ENCODE results near the gene TTBK2. TPM values are rescaled to one million over a fixed set of nuclear protein-coding genes. Genes with fewer than 3 reads are reported as not detected.

The TTBK2 gene
- total RNA-seq: 10 to 100 TPM; 14.5 to 19.5 (median 18.1) TPM

- TF ChIP-seq CTCF (IDR thresholded peaks at IDR 0.05; ENCODE audit: low read depth): no peak
Measured at GRCh38 chr15:42920519-42921341, at the start of gene TTBK2. TTBK2 (minus strand) TSS chr15:42920778; CDS start chr15:42878617, 42,161 bp downstream.

GRCh38 chr15:42964476-42964875, 43.9 kb upstream of the TTBK2 start:
- no peak for TF ChIP-seq CTCF (IDR thresholded peaks at IDR 0.05; ENCODE audit: low read depth)

- no peak for TF ChIP-seq CTCF (IDR thresholded peaks at IDR 0.05; ENCODE audit: low read depth)
Measured at GRCh38 chr15:42955518-42955917, 34.9 kb upstream of the TTBK2 start.

GRCh38 chr15:42954291-42954690, 33.7 kb upstream of the TTBK2 start:
- TF ChIP-seq CTCF (IDR thresholded peaks at IDR 0.05; ENCODE audit: low read depth): no peak

GRCh38 chr15:42940527-42940926, 19.9 kb upstream of the TTBK2 start:
- no peak for TF ChIP-seq CTCF (IDR thresholded peaks at IDR 0.05; ENCODE audit: low read depth)

GRCh38 chr15:42939841-42940240, 19.3 kb upstream of the TTBK2 start:
- TF ChIP-seq CTCF (IDR thresholded peaks at IDR 0.05; ENCODE audit: low read depth): no peak

- TF ChIP-seq CTCF (IDR thresholded peaks at IDR 0.05; ENCODE audit: low read depth): no peak
Measured at GRCh38 chr15:42937143-42937542, 16.6 kb upstream of the TTBK2 start.
